ENCODE results near the gene TNFRSF8.

TNFRSF8 gene

GRCh38 chr1:12124693-12125421, 61.8 kb downstream of the TNFRSF8 start:
- no peak for DNase-seq

- no peak for DNase-seq
Measured at GRCh38 chr1:12125422-12126355, 62.6 kb downstream of the TNFRSF8 start.

GRCh38 chr1:12126781-12127180, 63.7 kb downstream of the TNFRSF8 start:
- no peak for DNase-seq

- DNase-seq: no peak
Measured at GRCh38 chr1:12127206-12127810, 64.2 kb downstream of the TNFRSF8 start.

- DNase-seq: no peak
Measured at GRCh38 chr1:12128120-12128519, 65.0 kb downstream of the TNFRSF8 start.

- DNase-seq: no peak
Measured at GRCh38 chr1:12129624-12130023, 66.5 kb downstream of the TNFRSF8 start.

- DNase-seq: no peak
Measured at GRCh38 chr1:12130466-12131130, 67.5 kb downstream of the TNFRSF8 start.

- DNase-seq: no peak
Measured at GRCh38 chr1:12132078-12132477, 69.0 kb downstream of the TNFRSF8 start.

- DNase-seq: no peak
Measured at GRCh38 chr1:12134716-12135115, 71.6 kb downstream of the TNFRSF8 start.

- DNase-seq: no peak
Measured at GRCh38 chr1:12135612-12136011, 72.5 kb downstream of the TNFRSF8 start.

- no peak for DNase-seq
Measured at GRCh38 chr1:12136916-12137610, 74.0 kb downstream of the TNFRSF8 start.

GRCh38 chr1:12138196-12139168, 75.4 kb downstream of the TNFRSF8 start:
- no peak for DNase-seq

- no peak for DNase-seq
Measured at GRCh38 chr1:12140016-12140415, 76.9 kb downstream of the TNFRSF8 start.

- DNase-seq: no peak
Measured at GRCh38 chr1:12140515-12141162, 77.5 kb downstream of the TNFRSF8 start.

GRCh38 chr1:12141163-12141850, 78.2 kb downstream of the TNFRSF8 start:
- DNase-seq: no peak

GRCh38 chr1:12142141-12142823, 79.2 kb downstream of the TNFRSF8 start:
- DNase-seq: no peak

- no peak for DNase-seq
Measured at GRCh38 chr1:12142891-12143630, 80.0 kb downstream of the TNFRSF8 start.

- no peak for DNase-seq
Measured at GRCh38 chr1:12143631-12144155, 80.6 kb downstream of the TNFRSF8 start.
